GM18858 (cell line): Measurements from ENCODE around the gene NKAPL.
A peak's percentile ranks its signal among the peaks of the same experiment; 100 is the strongest.

Experiments used
- ATAC-seq: cut with Tn5 transposase; IDR thresholded peaks from one replicate; pipeline ENCODE4 v1.9.1; 2021; ENCODE audit not compliant: unreplicated experiment

NKAPL gene

GRCh38 chr6:28258877-28259777, at the start of gene NKAPL:
Gene NKAPL (plus strand): TSS chr6:28259297. CDS start chr6:28259372, 75 bp downstream.
- ATAC-seq = no peak

GRCh38 chr6:28209753-28210535, 49.2 kb upstream of the NKAPL start:
- no peak for ATAC-seq

- ATAC-seq = no peak
Measured at GRCh38 chr6:28211840-28212509, 47.1 kb upstream of the NKAPL start.

- peak; percentile 48 for ATAC-seq
Measured at GRCh38 chr6:28212510-28213212, 46.4 kb upstream of the NKAPL start.

GRCh38 chr6:28213213-28213523, 45.9 kb upstream of the NKAPL start:
- no peak for ATAC-seq

- no peak for ATAC-seq
Measured at GRCh38 chr6:28215425-28215824, 43.7 kb upstream of the NKAPL start.

GRCh38 chr6:28217890-28218289, 41.2 kb upstream of the NKAPL start:
- no peak for ATAC-seq

- ATAC-seq = peak; percentile 52
Measured at GRCh38 chr6:28218312-28219248, 40.5 kb upstream of the NKAPL start.

GRCh38 chr6:28220257-28221133, 38.6 kb upstream of the NKAPL start:
- ATAC-seq = no peak

GRCh38 chr6:28224131-28225055, 34.7 kb upstream of the NKAPL start:
- no peak for ATAC-seq

- ATAC-seq = peak; percentile 63
Measured at GRCh38 chr6:28225056-28225834, 33.9 kb upstream of the NKAPL start, which contains the start of gene ZSCAN9. Gene ZSCAN9 (plus strand): TSS chr6:28225275. CDS start chr6:28227085, 1,810 bp downstream.

- no peak for ATAC-seq
Measured at GRCh38 chr6:28226460-28226859, 32.6 kb upstream of the NKAPL start.

- no peak for ATAC-seq
Measured at GRCh38 chr6:28232785-28233184, 26.3 kb upstream of the NKAPL start.

- no peak for ATAC-seq
Measured at GRCh38 chr6:28235912-28236452, 23.1 kb upstream of the NKAPL start.

- ATAC-seq = no peak
Measured at GRCh38 chr6:28239636-28240035, 19.5 kb upstream of the NKAPL start.

GRCh38 chr6:28240471-28240870, 18.6 kb upstream of the NKAPL start:
- no peak for ATAC-seq

GRCh38 chr6:28243946-28244345, 15.2 kb upstream of the NKAPL start:
- no peak for ATAC-seq
